Caco-2 (cell line): ENCODE data around the gene GPR63. TPM values are rescaled to one million over a fixed set of nuclear protein-coding genes. Genes with fewer than 3 reads are reported as not detected.

Experiments
- BruUV-seq: library from RNA; stranded (reverse); fragments of 400-500 nt; replicated peaks from 2 replicates; lab custom pipeline; 2021; lab: Mats Ljungman, UMichigan
- CTCF ChIA-PET: fragments of 300-600 bp; sonication (Branson Sonifier 250); formaldehyde crosslinking; loops from one replicate; lab custom pipeline; 2022; ENCODE audit warnings: antibody characterized with exemption; lab: Charles Lee
- POLR2A ChIA-PET: fragments of 300-600 bp; sonication (Branson Sonifier 250); formaldehyde crosslinking; loops from one replicate; lab custom pipeline; 2022; ENCODE audit warnings: antibody characterized with exemption; lab: Charles Lee
- DNase-seq, 2 experiments: peaks; one replicate each; pipeline versions ENCODE4 v3.0.0 to v3.0.0-alpha.2; 2020 to 2022
- H3K27me3 ChIP-seq: replicated peaks from 2 replicates; pipeline ENCODE4 v1.6.0; 2011; ENCODE audit warnings: low read length; ENCODE audit not compliant: control insufficient read depth, insufficient read depth
- H3K36me3 ChIP-seq: 2 replicates; pipeline ENCODE4 v1.5.1; 2011; ENCODE audit warnings: low read length; ENCODE audit not compliant: control insufficient read depth, insufficient read depth
- H3K4me1 ChIP-seq: fragments of 250-450 bp; sonication (Bioruptor Pico); 2 replicates; pipeline ENCODE4 v1.5.1; 2020; ENCODE audit warnings: mild to moderate bottlenecking
- H3K4me3 ChIP-seq: 2 replicates; pipeline ENCODE4 v1.5.1; 2011; ENCODE audit warnings: low read depth, mild to moderate bottlenecking, control low read depth, low read length
- H3K9me3 ChIP-seq: fragments of 250-450 bp; sonication (Bioruptor Pico); 2 replicates; pipeline ENCODE4 v1.5.1; 2020; ENCODE audit warnings: mild to moderate bottlenecking, moderate library complexity
- H3K27ac Mint-ChIP-seq: one replicate; pipeline ENCODE4 v1.8.0; 2022; ENCODE audit warnings: mixed read lengths; ENCODE audit not compliant: unreplicated experiment
- H3K27me3 Mint-ChIP-seq: one replicate; pipeline ENCODE4 v1.8.0; 2022; ENCODE audit warnings: mixed read lengths; ENCODE audit not compliant: insufficient read depth, unreplicated experiment
- H3K36me3 Mint-ChIP-seq: one replicate; pipeline ENCODE4 v1.8.0; 2022; ENCODE audit warnings: mild to moderate bottlenecking, mixed read lengths; ENCODE audit not compliant: insufficient read depth, unreplicated experiment
- H3K4me1 Mint-ChIP-seq: one replicate; pipeline ENCODE4 v1.8.0; 2022; ENCODE audit warnings: low read depth, mixed read lengths; ENCODE audit not compliant: unreplicated experiment
- H3K4me3 Mint-ChIP-seq: one replicate; pipeline ENCODE4 v1.8.0; 2022; ENCODE audit warnings: mild to moderate bottlenecking, moderate library complexity, mixed read lengths; ENCODE audit not compliant: unreplicated experiment
- H3K9me3 Mint-ChIP-seq: one replicate; pipeline ENCODE4 v1.8.0; 2022; ENCODE audit warnings: mixed read lengths; ENCODE audit not compliant: unreplicated experiment
- intact Hi-C: fragments of 100-400 bp; cut with micrococcal nuclease; formaldehyde crosslinking; loops from one replicate; pipeline ENCODE4 v1.10.0; 2022; ENCODE audit not compliant: unreplicated experiment
- total RNA-seq: library from RNA; stranded (reverse); gene quantifications from 2 replicates; pipeline ENCODE4 v1.2.3, GENCODE V29; 2022
- TF ChIP-seq, protein P1 (sequence below), 2 experiments: fragments of 200-600 bp in 1 of 2; IDR thresholded peaks; 1 replicate in 1 of 2; 2 replicates in 1 of 2; pipeline versions ENCODE4 v1.5.1 to v1.8.0; 2011 to 2022; ENCODE audit warnings: antibody characterized with exemption in 1 of 2, control low read depth in 1 of 2, inconsistent platforms in 1 of 2, low read depth in 1 of 2, low read length in 1 of 2, mild to moderate bottlenecking in 1 of 2, moderate library complexity in 1 of 2; ENCODE audit not compliant: insufficient read depth in 1 of 2, severe bottlenecking in 1 of 2, unreplicated experiment in 1 of 2

Gene GPR63
- total RNA-seq, 1 experiment from 2014 or later = 0.11 TPM

DNA sequence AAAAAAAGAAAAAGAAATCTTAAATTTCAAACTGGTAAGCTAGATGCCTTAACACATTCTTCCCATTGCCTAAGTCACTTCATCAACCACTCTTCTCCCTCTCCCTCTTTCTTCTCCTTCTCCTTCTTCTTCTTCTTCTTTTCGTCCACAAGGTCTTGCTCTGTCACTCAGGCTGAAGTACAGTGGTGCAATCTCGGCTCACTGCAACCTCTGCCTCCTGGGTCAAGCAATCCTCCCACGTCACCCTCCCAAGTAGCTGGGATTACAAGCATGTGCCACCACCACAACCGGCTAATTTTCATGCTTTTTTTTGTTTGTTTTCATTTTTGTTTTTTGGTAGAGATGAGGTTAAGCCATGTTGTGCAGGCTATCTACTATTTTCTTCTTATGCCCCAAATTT is 60.2 kb downstream of the GPR63 start:
- peaks cover 7% of the 10 kb centered on the region for H3K4me1 ChIP-seq
- H3K27ac Mint-ChIP-seq = no peak overlapping the region
- no TSS peak for BruUV-seq
- ChIA-PET POLR2A (no interaction called here), CTCF (no interaction called here)
- no peaks in the 10 kb centered on the region for H3K36me3 Mint-ChIP-seq
- intact Hi-C loops = loop anchor here (5.0 kb wide), 1 partner anchor 1765 kb away; no protein-coding TSS in a partner anchor
- no peaks in the 10 kb centered on the region for H3K9me3 ChIP-seq
- no peaks in the 10 kb centered on the region for H3K36me3 ChIP-seq
- no peak overlapping the region for H3K4me3 ChIP-seq
- TF ChIP-seq, protein P1, sequence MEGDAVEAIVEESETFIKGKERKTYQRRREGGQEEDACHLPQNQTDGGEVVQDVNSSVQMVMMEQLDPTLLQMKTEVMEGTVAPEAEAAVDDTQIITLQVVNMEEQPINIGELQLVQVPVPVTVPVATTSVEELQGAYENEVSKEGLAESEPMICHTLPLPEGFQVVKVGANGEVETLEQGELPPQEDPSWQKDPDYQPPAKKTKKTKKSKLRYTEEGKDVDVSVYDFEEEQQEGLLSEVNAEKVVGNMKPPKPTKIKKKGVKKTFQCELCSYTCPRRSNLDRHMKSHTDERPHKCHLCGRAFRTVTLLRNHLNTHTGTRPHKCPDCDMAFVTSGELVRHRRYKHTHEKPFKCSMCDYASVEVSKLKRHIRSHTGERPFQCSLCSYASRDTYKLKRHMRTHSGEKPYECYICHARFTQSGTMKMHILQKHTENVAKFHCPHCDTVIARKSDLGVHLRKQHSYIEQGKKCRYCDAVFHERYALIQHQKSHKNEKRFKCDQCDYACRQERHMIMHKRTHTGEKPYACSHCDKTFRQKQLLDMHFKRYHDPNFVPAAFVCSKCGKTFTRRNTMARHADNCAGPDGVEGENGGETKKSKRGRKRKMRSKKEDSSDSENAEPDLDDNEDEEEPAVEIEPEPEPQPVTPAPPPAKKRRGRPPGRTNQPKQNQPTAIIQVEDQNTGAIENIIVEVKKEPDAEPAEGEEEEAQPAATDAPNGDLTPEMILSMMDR (IDR thresholded peaks at IDR 0.05; ENCODE audit: insufficient read depth in 1 of 2, low read depth in 1 of 2, low read length in 1 of 2, severe bottlenecking in 1 of 2, unreplicated experiment in 1 of 2) = no peak
- H3K4me3 Mint-ChIP-seq = no peak overlapping the region
- H3K9me3 Mint-ChIP-seq = no peaks in the 10 kb centered on the region
- DNase-seq = no peak
- H3K27me3 Mint-ChIP-seq = peaks cover 3% of the 10 kb centered on the region
- no peaks in the 10 kb centered on the region for H3K27me3 ChIP-seq
- no peaks in the 10 kb centered on the region for H3K4me1 Mint-ChIP-seq

GRCh38 chr6:96775727-96776400 is 61.4 kb downstream of the GPR63 start:
- H3K9me3 Mint-ChIP-seq = no peaks in the 10 kb centered on the region
- no peaks in the 10 kb centered on the region for H3K36me3 ChIP-seq
- no peak overlapping the region for H3K27ac Mint-ChIP-seq
- intact Hi-C loops = loop anchor here (5.0 kb wide), 1 partner anchor 1766 kb away; no protein-coding TSS in a partner anchor
- POLR2A ChIA-PET = no interaction called here
- H3K4me1 Mint-ChIP-seq = no peaks in the 10 kb centered on the region
- no peaks in the 10 kb centered on the region for H3K36me3 Mint-ChIP-seq
- CTCF ChIA-PET = interaction anchor here (0.6 kb wide), 1 partner anchor 14 kb away, joined by 5 read pairs; no protein-coding TSS in a partner anchor
- no peak overlapping the region for H3K4me3 ChIP-seq
- H3K9me3 ChIP-seq = no peaks in the 10 kb centered on the region
- TF ChIP-seq, protein P1 (IDR thresholded peaks at IDR 0.05; ENCODE audit: insufficient read depth in 1 of 2, low read depth in 1 of 2, low read length in 1 of 2, severe bottlenecking in 1 of 2, unreplicated experiment in 1 of 2) = no peak
- no TSS peak for BruUV-seq
- no peaks in the 10 kb centered on the region for H3K27me3 Mint-ChIP-seq
- no peak overlapping the region for H3K4me3 Mint-ChIP-seq
- DNase-seq = no peak
- peaks cover 7% of the 10 kb centered on the region for H3K4me1 ChIP-seq
- no peaks in the 10 kb centered on the region for H3K27me3 ChIP-seq

- no peaks in the 10 kb centered on the region for H3K36me3 Mint-ChIP-seq
- peaks cover 3% of the 10 kb centered on the region for H3K27me3 Mint-ChIP-seq
- TF ChIP-seq, protein P1 (IDR thresholded peaks at IDR 0.05; ENCODE audit: insufficient read depth in 1 of 2, low read depth in 1 of 2, low read length in 1 of 2, severe bottlenecking in 1 of 2, unreplicated experiment in 1 of 2) = no peak
- Histone ChIP-seq H3K4me3 (no peak overlapping the region), H3K27me3 (no peaks in the 10 kb centered on the region), H3K36me3 (no peaks in the 10 kb centered on the region), H3K9me3 (no peaks in the 10 kb centered on the region), H3K4me1 (no peaks in the 10 kb centered on the region)
- no TSS peak for BruUV-seq
- intact Hi-C loops = no loop called here
- POLR2A ChIA-PET = no interaction called here
- no peaks in the 10 kb centered on the region for H3K4me1 Mint-ChIP-seq
- DNase-seq = no peak
- no peaks in the 10 kb centered on the region for H3K9me3 Mint-ChIP-seq
- CTCF ChIA-PET = no interaction called here
- H3K4me3 Mint-ChIP-seq = no peak overlapping the region
- H3K27ac Mint-ChIP-seq = no peak overlapping the region
These were observed 70.5 kb downstream of the GPR63 start for GRCh38 chr6:96766769-96767168.
